NT2/D1 (cell line): ENCODE results near the gene PPM1H.

Experiments
- SUZ12 ChIP-seq: IDR thresholded peaks from 2 replicates; pipeline ENCODE4 v1.6.1; 2011; ENCODE audit not compliant: insufficient read length, insufficient read depth; ENCODE audit errors: extremely low read depth
- YY1 ChIP-seq: IDR thresholded peaks from 2 replicates; pipeline ENCODE4 v1.6.1; 2011; ENCODE audit not compliant: insufficient read length, insufficient read depth
- ZNF274 ChIP-seq: IDR thresholded peaks from 2 replicates; pipeline ENCODE4 v1.6.1; 2011; ENCODE audit warnings: mild to moderate bottlenecking, low read depth, low read length

DNA sequence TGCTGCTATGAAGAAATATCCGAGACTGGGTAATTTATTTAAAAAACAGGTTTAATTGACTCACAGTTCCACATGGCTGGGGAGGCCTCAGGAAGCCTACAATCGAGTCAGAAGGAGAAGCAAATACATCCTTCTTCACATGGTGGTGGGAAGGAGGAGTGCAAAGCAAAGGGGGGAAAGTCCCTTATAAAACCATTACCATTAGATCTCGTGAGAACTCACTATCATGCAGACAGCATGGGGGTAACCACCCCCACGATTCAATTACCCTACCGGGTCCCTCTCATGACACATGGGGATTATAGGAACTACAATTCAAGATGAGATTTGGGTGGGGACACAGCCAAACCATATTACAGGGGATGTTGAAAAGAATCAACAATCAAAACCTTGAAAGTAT lies 74.9 kb downstream of the PPM1H start:
- TF ChIP-seq ZNF274 (no peak), YY1 (no peak), SUZ12 (no peak)
